ENCODE results near the gene CPSF2.
"Not testable (repeated sequence)": the region's sequence is repeated elsewhere in the genome, so short reads cannot be mapped to it uniquely, and the experiment has no call there.

CPSF2 gene

DNA sequence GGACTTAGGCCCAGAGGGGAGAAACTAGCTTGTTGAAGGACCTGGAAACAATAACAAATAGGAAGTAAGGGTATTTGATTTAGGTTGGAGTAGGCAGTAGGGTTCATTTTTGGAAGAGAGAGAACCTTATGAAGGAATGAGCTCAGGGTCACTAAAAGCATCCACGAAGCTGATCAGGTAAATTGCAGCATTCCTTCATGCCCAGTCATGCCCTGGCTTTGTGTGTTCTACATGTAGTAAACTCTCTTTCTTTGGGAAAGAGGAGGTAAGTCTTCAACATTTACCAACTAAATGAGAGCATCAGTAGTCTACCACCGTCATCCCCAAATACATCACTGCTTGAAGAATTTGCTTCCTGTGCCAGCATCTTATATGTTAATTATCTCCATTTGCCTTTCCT lies 54.7 kb downstream of the CPSF2 start:
- H3K4me3 ChIP-seq (replicated peaks; ENCODE audit: low read depth, low read length) = no peak overlapping the region
- TF ChIP-seq, protein P1, sequence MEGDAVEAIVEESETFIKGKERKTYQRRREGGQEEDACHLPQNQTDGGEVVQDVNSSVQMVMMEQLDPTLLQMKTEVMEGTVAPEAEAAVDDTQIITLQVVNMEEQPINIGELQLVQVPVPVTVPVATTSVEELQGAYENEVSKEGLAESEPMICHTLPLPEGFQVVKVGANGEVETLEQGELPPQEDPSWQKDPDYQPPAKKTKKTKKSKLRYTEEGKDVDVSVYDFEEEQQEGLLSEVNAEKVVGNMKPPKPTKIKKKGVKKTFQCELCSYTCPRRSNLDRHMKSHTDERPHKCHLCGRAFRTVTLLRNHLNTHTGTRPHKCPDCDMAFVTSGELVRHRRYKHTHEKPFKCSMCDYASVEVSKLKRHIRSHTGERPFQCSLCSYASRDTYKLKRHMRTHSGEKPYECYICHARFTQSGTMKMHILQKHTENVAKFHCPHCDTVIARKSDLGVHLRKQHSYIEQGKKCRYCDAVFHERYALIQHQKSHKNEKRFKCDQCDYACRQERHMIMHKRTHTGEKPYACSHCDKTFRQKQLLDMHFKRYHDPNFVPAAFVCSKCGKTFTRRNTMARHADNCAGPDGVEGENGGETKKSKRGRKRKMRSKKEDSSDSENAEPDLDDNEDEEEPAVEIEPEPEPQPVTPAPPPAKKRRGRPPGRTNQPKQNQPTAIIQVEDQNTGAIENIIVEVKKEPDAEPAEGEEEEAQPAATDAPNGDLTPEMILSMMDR (IDR thresholded peaks at IDR 0.05; ENCODE audit: low read length, missing control alignments) = no peak
- DNase-seq (ENCODE audit: low read depth) = no peak

DNA sequence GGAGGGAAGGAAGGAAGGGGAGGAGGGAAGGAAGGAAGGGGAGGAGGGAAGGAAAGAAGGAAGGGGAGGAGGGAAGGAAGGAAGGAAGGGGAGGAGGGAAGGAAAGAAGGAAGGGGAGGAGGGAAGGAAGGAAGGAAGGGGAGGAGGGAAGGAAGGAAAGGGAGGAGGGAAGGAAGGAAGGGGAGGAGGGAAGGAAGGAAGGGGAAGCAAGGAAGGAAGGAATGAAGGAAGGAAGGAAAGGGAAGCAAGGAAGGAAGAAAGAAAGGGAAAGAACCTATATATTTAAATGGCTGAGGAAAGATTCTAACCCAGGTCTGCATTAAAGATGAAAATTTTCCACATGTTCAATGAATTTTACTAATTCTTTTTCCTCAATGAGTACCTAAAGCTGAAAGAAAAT lies 57.4 kb downstream of the CPSF2 start:
- not testable (repeated sequence) for H3K4me3 ChIP-seq (replicated peaks; ENCODE audit: low read depth, low read length); DNase-seq (ENCODE audit: low read depth)

DNA sequence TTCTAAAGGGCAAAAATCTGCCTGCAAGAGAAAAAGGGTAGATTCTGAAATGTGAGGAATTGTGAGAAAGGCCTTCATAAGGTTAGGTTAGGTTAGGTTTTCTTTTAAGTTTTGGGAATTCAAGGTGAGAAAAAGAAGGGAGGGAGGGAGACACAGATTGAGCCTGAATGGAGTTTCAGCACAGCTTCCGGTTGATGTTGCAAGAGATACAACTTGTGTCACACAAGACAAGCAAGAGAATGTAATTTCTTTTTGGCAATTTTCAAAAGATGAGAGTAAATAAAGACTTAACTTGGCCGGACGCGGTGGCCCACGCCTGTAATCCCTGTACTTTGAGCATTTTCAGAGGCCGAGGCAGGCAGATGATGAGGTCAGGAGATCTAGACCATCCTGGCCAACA lies 63.8 kb downstream of the CPSF2 start:
- H3K4me3 ChIP-seq (replicated peaks; ENCODE audit: low read depth, low read length) = no peak overlapping the region
- DNase-seq (ENCODE audit: low read depth) = no peak
- TF ChIP-seq, protein P1 (IDR thresholded peaks at IDR 0.05; ENCODE audit: low read length, missing control alignments) = no peak

DNA sequence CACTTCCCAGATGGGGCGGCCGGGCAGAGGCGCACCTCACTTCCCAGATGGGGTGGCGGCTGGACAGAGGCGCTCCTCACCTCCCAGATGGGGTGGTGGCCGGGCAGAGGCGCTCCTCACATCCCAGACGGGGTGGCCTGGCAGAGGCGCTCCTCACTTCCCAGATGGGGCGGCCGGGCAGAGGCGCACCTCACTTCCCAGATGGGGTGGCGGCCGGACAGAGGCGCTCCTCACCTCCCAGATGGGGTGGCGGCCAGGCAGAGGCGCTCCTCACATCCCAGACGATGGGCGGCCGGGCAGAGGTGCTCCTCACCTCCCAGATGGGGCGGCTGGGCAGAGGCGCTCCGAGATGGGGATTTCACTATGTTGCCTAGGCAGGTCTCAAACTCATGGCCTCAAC lies 65.8 kb downstream of the CPSF2 start:
- not testable (repeated sequence) for H3K4me3 ChIP-seq (replicated peaks; ENCODE audit: low read depth, low read length); DNase-seq (ENCODE audit: low read depth)

DNA sequence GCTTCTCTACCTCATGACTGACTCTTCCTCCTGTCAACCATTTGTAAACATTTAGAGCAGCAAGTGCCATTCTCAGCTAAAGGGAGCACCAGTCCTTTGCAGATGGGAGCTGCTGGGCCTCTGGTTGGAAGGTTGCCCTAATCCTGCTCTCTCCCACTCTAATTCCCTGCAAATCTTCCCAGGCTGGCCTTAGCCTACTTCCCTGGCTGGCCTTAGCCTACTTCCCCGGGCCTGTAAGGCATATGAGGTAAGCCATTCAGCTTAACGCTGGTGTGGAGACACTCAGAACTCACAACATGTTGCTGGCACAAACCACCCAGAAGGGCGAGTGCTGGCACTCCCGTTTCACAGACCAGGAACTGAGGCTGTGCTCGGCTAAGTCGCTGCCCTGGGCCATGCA lies 69.0 kb downstream of the CPSF2 start:
- TF ChIP-seq, protein P1 (IDR thresholded peaks at IDR 0.05; ENCODE audit: low read length, missing control alignments) = no peak
- no peak for DNase-seq (ENCODE audit: low read depth)
- no peak overlapping the region for H3K4me3 ChIP-seq (replicated peaks; ENCODE audit: low read depth, low read length)

DNA sequence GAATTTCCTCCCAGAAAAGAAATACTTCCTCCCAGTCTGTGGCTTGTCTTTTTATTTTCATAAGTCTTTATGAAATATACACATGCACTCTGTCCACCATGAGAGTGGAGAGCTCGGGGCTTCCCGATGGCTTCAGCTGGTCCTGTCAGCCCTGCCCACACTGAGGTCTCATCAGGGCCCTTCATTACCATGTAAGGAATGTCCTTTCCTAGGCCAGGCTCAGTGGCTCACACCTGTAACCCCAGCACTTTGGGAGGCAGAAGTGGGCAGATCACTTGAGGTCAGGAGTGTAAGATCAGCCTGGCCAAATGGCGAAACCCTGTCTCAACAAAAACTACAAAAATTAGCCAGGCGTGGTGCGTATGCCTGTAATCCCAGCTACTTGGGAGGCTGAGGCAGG lies 77.0 kb downstream of the CPSF2 start:
- no peak for DNase-seq (ENCODE audit: low read depth)
- no peak overlapping the region for H3K4me3 ChIP-seq (replicated peaks; ENCODE audit: low read depth, low read length)
- TF ChIP-seq, protein P1 (IDR thresholded peaks at IDR 0.05; ENCODE audit: low read length, missing control alignments) = no peak

DNA sequence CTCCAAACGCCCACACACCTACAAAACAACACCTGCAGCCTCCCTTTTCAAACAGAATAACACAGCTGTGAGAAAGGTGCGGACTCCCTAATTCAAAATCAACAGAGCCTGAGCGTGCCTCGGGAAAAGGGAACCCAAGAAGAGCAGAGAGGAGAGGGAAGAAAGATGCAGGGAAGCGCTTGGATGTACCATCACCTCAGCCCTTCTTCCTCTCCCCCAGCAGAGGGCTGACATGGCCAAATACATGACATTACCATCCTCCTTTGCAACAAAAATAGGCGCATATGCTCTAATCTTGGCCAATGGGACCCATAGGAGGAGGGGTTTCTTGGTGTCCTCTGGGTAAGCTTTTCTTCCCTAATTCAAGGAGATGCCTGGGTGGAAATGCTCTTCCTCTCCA lies 78.0 kb downstream of the CPSF2 start:
- no peak for DNase-seq (ENCODE audit: low read depth)
- TF ChIP-seq, protein P1 (IDR thresholded peaks at IDR 0.05; ENCODE audit: low read length, missing control alignments) = no peak
- no peak overlapping the region for H3K4me3 ChIP-seq (replicated peaks; ENCODE audit: low read depth, low read length)

DNA sequence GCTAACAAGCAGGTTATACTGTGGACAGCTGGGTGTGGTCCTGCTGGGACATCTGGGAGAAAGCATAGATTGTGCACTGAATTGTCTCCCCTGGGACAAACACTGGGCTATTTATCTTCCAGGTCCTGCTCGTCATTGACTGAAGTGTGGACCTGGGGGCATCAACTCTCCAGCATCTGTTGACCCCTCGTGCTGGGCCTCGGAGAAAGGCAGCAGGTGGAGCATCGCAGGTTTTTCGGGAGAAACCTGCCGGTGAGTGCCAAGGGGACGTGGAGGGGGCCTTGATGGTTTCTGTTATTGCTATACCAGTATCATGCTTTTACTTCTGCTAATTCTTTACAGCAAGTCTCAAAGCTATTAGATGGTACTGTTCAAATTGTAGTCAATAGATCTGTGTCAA lies 81.3 kb downstream of the CPSF2 start:
- DNase-seq (ENCODE audit: low read depth) = no peak
- TF ChIP-seq, protein P1 (IDR thresholded peaks at IDR 0.05; ENCODE audit: low read length, missing control alignments) = no peak
- H3K4me3 ChIP-seq (replicated peaks; ENCODE audit: low read depth, low read length) = no peak overlapping the region
